ENCODE results near the gene B4GALT4.

DNA sequence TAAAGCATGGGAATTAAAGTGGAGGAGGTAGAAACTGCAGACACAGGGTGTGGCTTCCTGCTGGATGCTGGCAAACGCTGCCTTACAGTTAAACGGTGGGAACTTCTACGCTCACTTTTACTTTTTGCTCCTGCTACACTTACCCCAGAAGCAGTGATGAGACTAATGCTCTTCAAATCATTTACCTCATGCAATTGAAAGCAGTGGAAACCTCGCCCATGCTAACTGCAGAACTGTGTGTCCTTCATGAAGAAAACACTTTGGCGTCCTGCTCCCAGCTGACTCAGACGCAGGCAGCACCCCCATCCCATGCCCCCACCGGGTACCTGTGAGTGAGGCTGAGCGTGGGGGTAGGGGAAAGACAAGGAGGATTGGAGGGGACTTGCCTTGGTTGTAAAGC is 35.5 kb downstream of the B4GALT4 start:
- TF ChIP-seq ZNF274 (IDR thresholded peaks at IDR 0.05; ENCODE audit: low read depth, low read length) (no peak), YY1 (IDR thresholded peaks at IDR 0.05; ENCODE audit: insufficient read depth, insufficient read length) (no peak)

Data from NT2/D1 (cell line).